Fibroblast of villous mesenchyme (primary cell): Measurements from ENCODE around the gene ADCK2. TPM values are rescaled to one million over a fixed set of nuclear protein-coding genes. Genes with fewer than 3 reads are reported as not detected.

ENCODE experiments used
- DNase-seq: peaks from one replicate; pipeline ENCODE4 v3.0.0-alpha.2; 2010; ENCODE audit warnings: low read depth
- H3K4me3 ChIP-seq: 2 replicates; pipeline ENCODE4 v1.5.1; 2011; ENCODE audit warnings: low read depth, mild to moderate bottlenecking, low read length
- CTCF ChIP-seq: IDR thresholded peaks from 2 replicates; pipeline ENCODE4 v1.5.1; 2012; ENCODE audit warnings: low read depth, mild to moderate bottlenecking, low read length; ENCODE audit not compliant: insufficient read depth
- small RNA-seq: library from RNA; depleted of rRNA; stranded (forward); fragments of <200 nt; gene quantifications from one replicate; pipeline ENCODE3, GENCODE V24; 2012
- total RNA-seq: library from RNA; depleted of rRNA; stranded (reverse); fragments of >200 nt; gene quantifications from 2 replicates; pipeline ENCODE4 v1.2.3, GENCODE V29; 2012

Gene ADCK2
- total RNA-seq, 1 donor = 20.3 TPM

- no peak for DNase-seq
- no peak for TF ChIP-seq CTCF
- no peak overlapping the region for H3K4me3 ChIP-seq
Observed at GRCh38 chr7:140744005-140744404, 71.3 kb downstream of the ADCK2 start.

Small RNA genes lying within 50 kb of the gene (small RNA-seq; reads per million reads assigned to genes)
- gene RN7SL771P = not detected

Other genes with a start within 250 kb of the ADCK2 start
- 41.9 and 50.5 TPM in 2 replicates for gene MKRN1, start 193.4 kb upstream of the ADCK2 start, total RNA-seq
- 25.5 and 26.7 TPM in 2 replicates for gene DENND2A, start 32.1 kb upstream of the ADCK2 start, total RNA-seq
- gene NDUFB2, start 23.8 kb downstream of the ADCK2 start, total RNA-seq = 71.8 and 91.1 TPM in 2 replicates